Upper lobe of left lung (tissue), 4 donors: ENCODE results near the gene LGALS3.

ENCODE experiments used
- CTCF ChIP-seq, 6 experiments: fragments of 450-650 bp in 4 of 6; fragments of 200-600 bp in 2 of 6; sonication (generic) in 2 of 6; IDR thresholded peaks; one replicate each; pipeline ENCODE4 v1.5.1; 2016 to 2019; ENCODE audit warnings: antibody characterized with exemption in 6 of 6
- POLR2A ChIP-seq, 4 donors: fragments of 450-650 bp; IDR thresholded peaks; one replicate each; pipeline ENCODE4 v1.5.1; 2016 to 2017; ENCODE audit warnings: antibody characterized with exemption in 4 of 4, mild to moderate bottlenecking in 2 of 4
- POLR2AphosphoS5 ChIP-seq, 2 donors: sonication (generic); formaldehyde crosslinking; IDR thresholded peaks; one replicate each; pipeline ENCODE4 v1.5.1; 2017; ENCODE audit warnings: antibody characterized with exemption in 2 of 2

- TF ChIP-seq CTCF (IDR thresholded peaks at IDR 0.05) (peak in 2 of 6 experiments; percentile 4 to 20), POLR2AphosphoS5 (IDR thresholded peaks at IDR 0.05) (no peak), POLR2A (IDR thresholded peaks at IDR 0.05) (no peak)
These were observed 2.5 kb downstream of the LGALS3 start for GRCh38 chr14:55131370-55132137.
